NCI-H1930 (cell line): ENCODE data around the gene DCC.

Source experiments
- DNase-seq, 2 experiments: peaks; one replicate each; lab custom pipeline; 2025; lab: John Stamatoyannopoulos, UW

Gene DCC

GRCh38 chr18:52499016-52499415 lies 159.0 kb downstream of the DCC start:
- DNase-seq: no peak

- DNase-seq: peak in 1 of 2 experiments; percentile 66
Measured at GRCh38 chr18:52499644-52500043, 159.6 kb downstream of the DCC start.

- no peak for DNase-seq
Measured at GRCh38 chr18:52504589-52504988, 164.6 kb downstream of the DCC start.

- DNase-seq: no peak
Measured at GRCh38 chr18:52510139-52510538, 170.1 kb downstream of the DCC start.

GRCh38 chr18:52518086-52518485 lies 178.1 kb downstream of the DCC start:
- DNase-seq: no peak

GRCh38 chr18:52519021-52519420 lies 179.0 kb downstream of the DCC start:
- no peak for DNase-seq

- no peak for DNase-seq
Measured at GRCh38 chr18:52523566-52523965, 183.6 kb downstream of the DCC start.

- no peak for DNase-seq
Measured at GRCh38 chr18:52531836-52532235, 191.8 kb downstream of the DCC start.

- DNase-seq: no peak
Measured at GRCh38 chr18:52536039-52536438, 196.0 kb downstream of the DCC start.

- DNase-seq: no peak
Measured at GRCh38 chr18:52537261-52537660, 197.3 kb downstream of the DCC start.

- DNase-seq: no peak
Measured at GRCh38 chr18:52541056-52541455, 201.1 kb downstream of the DCC start.

GRCh38 chr18:52544086-52544485 lies 204.1 kb downstream of the DCC start:
- no peak for DNase-seq

- DNase-seq: no peak
Measured at GRCh38 chr18:52546686-52547346, 206.8 kb downstream of the DCC start.

- DNase-seq: peak; percentile 79 to 90
Measured at GRCh38 chr18:52553441-52553840, 213.4 kb downstream of the DCC start.

- no peak for DNase-seq
Measured at GRCh38 chr18:52554180-52554579, 214.2 kb downstream of the DCC start.

- no peak for DNase-seq
Measured at GRCh38 chr18:52567360-52567759, 227.4 kb downstream of the DCC start.

GRCh38 chr18:52569492-52569891 lies 229.5 kb downstream of the DCC start:
- DNase-seq: no peak

- no peak for DNase-seq
Measured at GRCh38 chr18:52570975-52571374, 231.0 kb downstream of the DCC start.

- DNase-seq: no peak
Measured at GRCh38 chr18:52572036-52573000, 232.3 kb downstream of the DCC start.

GRCh38 chr18:52577795-52578194 lies 237.8 kb downstream of the DCC start:
- DNase-seq: no peak

GRCh38 chr18:52582061-52582460 lies 242.1 kb downstream of the DCC start:
- no peak for DNase-seq

- no peak for DNase-seq
Measured at GRCh38 chr18:52582516-52582915, 242.5 kb downstream of the DCC start.

GRCh38 chr18:52588931-52589330 lies 248.9 kb downstream of the DCC start:
- DNase-seq: no peak
